ENCODE measurements around the gene ALOX12. TPM values are rescaled to one million over a fixed set of nuclear protein-coding genes. Genes with fewer than 3 reads are reported as not detected.
"Not testable (repeated sequence)": the region's sequence is repeated elsewhere in the genome, so short reads cannot be mapped to it uniquely, and the experiment has no call there.

ALOX12 gene
- not detected for total RNA-seq

DNA sequence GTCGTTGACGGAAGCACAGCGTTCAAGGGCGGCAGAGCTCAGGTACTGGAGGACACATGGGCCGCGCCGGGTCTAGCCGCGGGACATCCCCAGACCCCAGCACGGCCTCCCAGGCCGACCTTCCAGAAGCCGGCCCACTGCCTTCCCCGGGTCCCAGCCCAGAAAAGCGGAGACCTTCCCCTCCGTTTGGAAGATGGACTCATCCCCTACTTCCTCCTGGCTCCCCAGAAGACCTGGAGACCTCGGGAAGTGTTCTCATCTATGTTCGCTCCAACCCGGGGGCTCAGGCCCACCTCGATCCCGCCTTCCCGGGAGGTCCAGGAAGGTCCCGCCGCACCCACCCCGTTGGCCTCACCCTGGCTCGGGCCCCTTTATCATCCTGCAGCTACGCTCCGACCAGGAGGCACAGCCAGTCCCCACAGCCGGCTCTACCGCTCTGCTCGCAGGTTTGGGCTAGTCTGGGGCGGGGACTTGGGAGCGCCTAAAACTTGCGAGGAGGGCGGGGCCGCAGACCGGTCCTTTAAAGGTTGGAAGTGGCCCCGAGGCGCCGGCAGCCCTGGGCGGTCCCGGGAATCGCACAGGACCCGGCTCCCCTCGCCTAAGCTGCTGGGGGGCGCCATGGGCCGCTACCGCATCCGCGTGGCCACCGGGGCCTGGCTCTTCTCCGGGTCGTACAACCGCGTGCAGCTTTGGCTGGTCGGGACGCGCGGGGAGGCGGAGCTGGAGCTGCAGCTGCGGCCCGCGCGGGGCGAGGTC, at the start of gene ALOX12:
Gene ALOX12, plus strand, starts transcription at position 550 of the 756 bp plus-strand sequence. Its CDS starts 69 bp downstream, at position 619.
- Mint-ChIP-seq H3K27ac (no peak within 1 kb of the TSS), H3K4me1 (peaks cover 2% of the 10 kb centered on the region), H3K9me3 (no peaks in the 10 kb centered on the region), H3K27me3 (peaks cover 1% of the 10 kb centered on the region), H3K4me3 (no peak within 1 kb of the TSS), H3K36me3 (peaks cover 14% of the 10 kb centered on the region)
- POLR2A ChIA-PET, result no interaction called here
- ATAC-seq (ENCODE audit: low read depth) (no peak), DNase-seq (no peak)

DNA sequence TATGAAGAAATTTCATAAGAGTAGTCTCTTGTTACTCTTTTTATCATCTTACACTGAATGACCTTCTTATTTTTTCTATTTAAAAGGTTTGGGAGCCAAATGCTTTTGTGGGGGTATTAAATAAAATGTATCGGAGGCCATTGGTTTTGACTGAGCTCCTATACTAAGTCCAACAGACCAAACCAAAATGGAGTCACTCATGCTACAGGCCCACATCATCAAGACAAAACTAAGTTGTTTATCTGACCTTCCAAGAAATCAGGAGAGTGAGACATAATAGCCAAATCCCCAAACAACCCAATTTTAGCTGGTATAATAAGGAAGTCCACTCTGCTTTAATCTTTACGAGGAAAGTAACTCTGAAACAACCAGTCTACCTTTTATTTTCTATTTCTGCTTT, 48.1 kb upstream of the ALOX12 start:
- Mint-ChIP-seq H3K4me1 (peaks cover 8% of the 10 kb centered on the region), H3K36me3 (no peaks in the 10 kb centered on the region), H3K9me3 (no peaks in the 10 kb centered on the region), H3K4me3 (no peak overlapping the region), H3K27me3 (no peaks in the 10 kb centered on the region), H3K27ac (no peak overlapping the region)
- DNase-seq (no peak), ATAC-seq (ENCODE audit: low read depth) (no peak)
- POLR2A ChIA-PET, result no interaction called here

DNA sequence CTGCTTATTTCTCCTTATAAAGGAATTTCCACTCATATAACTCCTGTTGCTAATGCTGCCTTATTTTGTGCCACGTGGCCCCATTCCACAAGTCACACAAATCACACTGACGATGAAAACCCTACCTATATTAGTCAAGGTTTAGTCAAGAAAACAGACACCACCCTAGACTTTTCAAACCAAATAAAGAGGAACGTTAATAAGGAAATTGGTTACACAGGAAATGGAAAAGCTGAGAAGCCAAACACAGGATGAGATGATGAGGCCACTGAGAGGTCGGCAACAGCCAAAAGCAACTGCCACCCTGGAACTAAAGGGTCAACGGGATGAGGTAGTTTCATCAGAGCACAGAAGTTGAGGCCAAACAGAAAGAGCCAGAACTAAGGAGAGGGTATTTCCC, 47.3 kb upstream of the ALOX12 start:
- Mint-ChIP-seq H3K36me3 (no peaks in the 10 kb centered on the region), H3K27ac (peak overlapping the region; percentile 17), H3K9me3 (no peaks in the 10 kb centered on the region), H3K27me3 (no peaks in the 10 kb centered on the region), H3K4me1 (peaks cover 8% of the 10 kb centered on the region), H3K4me3 (peak overlapping the region; percentile 10)
- DNase-seq (no peak), ATAC-seq (ENCODE audit: low read depth) (no peak)
- POLR2A ChIA-PET, result no interaction called here

DNA sequence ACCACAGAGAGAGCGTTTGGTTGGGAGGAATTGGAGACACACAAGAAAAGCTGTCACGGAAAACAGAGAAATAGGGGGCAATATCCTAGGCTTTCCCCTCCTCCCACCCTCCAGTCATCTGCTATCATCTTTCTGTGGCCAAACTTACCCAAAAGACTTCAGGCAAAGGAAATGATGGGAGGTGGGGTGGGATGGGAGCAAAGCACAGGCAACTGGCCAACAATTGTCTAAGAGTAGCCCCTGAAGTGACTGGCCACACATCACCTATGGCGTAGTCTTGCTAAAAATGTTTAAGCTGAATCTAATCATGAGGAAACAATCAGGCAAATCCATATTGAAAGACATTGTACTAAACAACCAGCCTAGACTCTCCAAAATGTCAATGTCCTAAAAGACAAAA, 46.9 kb upstream of the ALOX12 start:
- peaks cover 8% of the 10 kb centered on the region for H3K4me1 Mint-ChIP-seq
- DNase-seq, result no peak
- no peaks in the 10 kb centered on the region for H3K27me3 Mint-ChIP-seq
- no peaks in the 10 kb centered on the region for H3K9me3 Mint-ChIP-seq
- H3K36me3 Mint-ChIP-seq, result no peaks in the 10 kb centered on the region
- POLR2A ChIA-PET, result no interaction called here
- no peak overlapping the region for H3K4me3 Mint-ChIP-seq
- H3K27ac Mint-ChIP-seq, result peak overlapping the region; percentile 17
- no peak for ATAC-seq (ENCODE audit: low read depth)

DNA sequence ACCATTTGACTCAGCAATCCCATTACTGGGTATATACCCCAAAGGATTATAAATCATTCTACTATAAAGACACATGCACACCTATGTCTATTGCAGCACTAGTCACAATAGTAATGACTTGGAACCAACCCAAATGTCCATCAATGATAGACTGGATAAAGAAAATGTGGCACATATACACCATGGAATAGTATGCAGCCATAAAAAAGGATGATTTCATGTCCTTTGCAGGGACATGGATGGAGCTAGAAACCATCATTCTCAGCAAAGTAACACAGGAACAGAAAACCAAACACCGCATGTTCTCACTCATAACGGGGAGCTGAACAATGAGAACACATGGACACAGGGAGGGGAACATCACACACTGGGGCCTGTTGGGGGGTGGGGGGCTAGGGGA, 44.9 kb upstream of the ALOX12 start:
- ATAC-seq (ENCODE audit: low read depth); H3K4me1 Mint-ChIP-seq; H3K36me3 Mint-ChIP-seq; H3K9me3 Mint-ChIP-seq; DNase-seq; H3K27me3 Mint-ChIP-seq; POLR2A ChIA-PET; H3K27ac Mint-ChIP-seq; H3K4me3 Mint-ChIP-seq: not testable (repeated sequence)

DNA sequence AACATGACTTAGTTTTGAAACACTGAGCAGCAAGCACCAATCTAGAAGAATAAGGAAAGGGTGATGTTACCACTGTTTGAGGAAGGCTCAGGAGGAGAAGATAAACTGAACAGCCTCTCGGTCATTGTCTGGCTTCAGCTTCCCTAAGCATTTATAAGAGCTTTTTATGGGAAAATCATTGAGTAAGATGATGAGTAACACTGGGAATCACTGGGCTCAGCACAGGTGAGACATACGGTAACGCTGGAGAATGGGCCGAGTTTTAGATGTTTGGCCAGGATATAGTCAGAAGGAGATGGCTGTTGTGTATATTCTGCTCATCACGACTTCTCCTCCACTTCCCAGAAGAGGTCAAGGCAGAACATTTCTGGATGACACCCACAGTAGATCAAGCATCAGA, 42.2 kb upstream of the ALOX12 start:
- DNase-seq (no peak), ATAC-seq (ENCODE audit: low read depth) (no peak)
- Mint-ChIP-seq H3K4me3 (no peak overlapping the region), H3K9me3 (no peaks in the 10 kb centered on the region), H3K27ac (no peak overlapping the region), H3K4me1 (peaks cover 4% of the 10 kb centered on the region), H3K36me3 (no peaks in the 10 kb centered on the region), H3K27me3 (no peaks in the 10 kb centered on the region)
- POLR2A ChIA-PET, result no interaction called here

DNA sequence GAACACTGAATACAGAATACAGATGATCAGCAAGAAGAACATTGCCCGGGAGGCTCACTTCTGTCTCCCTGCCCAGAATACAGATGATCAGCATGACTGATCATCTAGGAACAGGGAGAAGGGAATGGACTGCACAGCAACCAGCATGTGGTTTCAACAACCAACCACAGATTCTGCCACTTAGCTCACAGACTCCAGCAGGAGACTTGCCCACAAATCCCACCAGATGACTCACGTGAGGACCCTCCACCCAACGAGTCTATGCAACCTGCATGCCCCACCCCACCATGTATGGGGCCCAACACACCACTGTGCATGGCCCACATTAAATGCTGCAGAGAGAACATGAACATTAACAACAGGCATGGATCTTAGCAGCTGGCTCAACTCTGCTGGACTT, 36.1 kb upstream of the ALOX12 start:
- no peak overlapping the region for H3K27ac Mint-ChIP-seq
- POLR2A ChIA-PET, result interaction anchor here (0.6 kb wide), 1 partner anchor 19 kb away, joined by 4 read pairs; no protein-coding TSS in a partner anchor
- peaks cover 17% of the 10 kb centered on the region for H3K27me3 Mint-ChIP-seq

DNA sequence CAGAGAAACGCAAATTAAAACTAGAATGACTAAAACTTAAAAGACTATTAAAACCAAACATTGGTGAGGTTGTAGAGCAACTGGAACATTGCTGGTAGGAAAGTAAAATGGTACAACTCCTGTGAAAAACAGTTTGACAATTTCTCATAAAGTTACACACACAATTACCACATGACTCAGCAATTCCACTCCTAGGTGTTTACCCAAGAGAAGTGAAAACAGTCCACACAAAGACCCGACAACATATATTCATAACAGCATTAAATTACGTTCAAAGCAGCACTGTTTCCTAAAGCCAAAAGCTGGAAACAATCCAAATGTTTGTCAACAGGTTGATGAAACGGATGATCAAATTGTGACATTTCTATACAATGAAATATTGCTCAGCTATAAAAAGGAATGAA, 26.5 kb upstream of the ALOX12 start:
- peaks cover 2% of the 10 kb centered on the region for H3K27me3 Mint-ChIP-seq
- no peak overlapping the region for H3K4me3 Mint-ChIP-seq
- POLR2A ChIA-PET, result no interaction called here
- H3K9me3 Mint-ChIP-seq, result no peaks in the 10 kb centered on the region
- no peaks in the 10 kb centered on the region for H3K36me3 Mint-ChIP-seq
- ATAC-seq (ENCODE audit: low read depth), result no peak
- no peak for DNase-seq
- no peak overlapping the region for H3K27ac Mint-ChIP-seq
- peaks cover 5% of the 10 kb centered on the region for H3K4me1 Mint-ChIP-seq

More for the DNA sequence above, 36.1 kb upstream of the ALOX12 start:
- no peaks in the 10 kb centered on the region for H3K9me3 Mint-ChIP-seq
- no peak overlapping the region for H3K4me3 Mint-ChIP-seq
- H3K4me1 Mint-ChIP-seq, result no peaks in the 10 kb centered on the region
- ATAC-seq (ENCODE audit: low read depth) (no peak), DNase-seq (no peak)
- H3K36me3 Mint-ChIP-seq, result no peaks in the 10 kb centered on the region

DNA sequence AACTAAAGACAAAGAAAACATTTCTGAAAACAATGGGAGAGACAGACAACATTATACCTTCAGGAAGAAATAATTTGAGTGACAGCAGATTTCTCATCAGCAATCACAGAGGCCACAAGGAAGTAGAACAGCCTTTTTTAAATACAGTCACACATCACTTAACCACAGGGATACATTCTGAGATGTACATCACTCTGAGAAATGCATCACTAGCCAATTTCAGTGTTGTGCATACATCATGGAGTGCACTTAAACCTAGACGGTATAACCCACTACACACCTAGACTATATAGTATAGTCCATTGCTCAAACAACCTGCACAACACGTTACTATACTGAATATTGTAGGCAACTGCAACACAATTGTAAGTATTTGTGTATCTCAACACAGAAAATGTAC, 24.9 kb upstream of the ALOX12 start:
- ATAC-seq (ENCODE audit: low read depth) (no peak), DNase-seq (no peak)
- no peaks in the 10 kb centered on the region for H3K36me3 Mint-ChIP-seq
- no peaks in the 10 kb centered on the region for H3K27me3 Mint-ChIP-seq
- H3K4me1 Mint-ChIP-seq, result peaks cover 5% of the 10 kb centered on the region
- POLR2A ChIA-PET, result no interaction called here
- no peaks in the 10 kb centered on the region for H3K9me3 Mint-ChIP-seq
- H3K27ac Mint-ChIP-seq, result no peak overlapping the region
- H3K4me3 Mint-ChIP-seq, result no peak overlapping the region

DNA sequence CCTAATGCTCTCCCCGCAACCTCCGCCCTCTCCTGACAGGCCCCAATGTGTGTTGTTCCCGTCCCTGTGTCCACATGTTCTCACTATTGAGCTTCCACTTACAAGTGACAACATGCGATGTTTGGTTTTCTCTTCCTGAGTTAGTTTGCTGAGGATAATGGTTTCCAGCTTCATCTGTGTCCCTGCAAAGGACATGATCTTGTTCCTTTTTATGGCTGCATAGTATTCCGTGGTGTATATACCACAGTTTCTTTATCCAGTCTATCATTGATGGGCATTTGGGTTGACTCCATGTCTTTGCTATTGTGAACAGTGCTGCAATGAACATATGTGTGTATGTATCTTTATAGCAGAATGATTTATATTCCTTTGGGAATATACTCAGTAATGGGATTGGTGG, 16.4 kb upstream of the ALOX12 start:
- peaks cover 19% of the 10 kb centered on the region for H3K4me1 Mint-ChIP-seq
- H3K9me3 Mint-ChIP-seq; H3K4me3 Mint-ChIP-seq; H3K27ac Mint-ChIP-seq; H3K36me3 Mint-ChIP-seq; ATAC-seq (ENCODE audit: low read depth); H3K27me3 Mint-ChIP-seq; DNase-seq: not testable (repeated sequence)
- POLR2A ChIA-PET, result interaction anchor here (1.5 kb wide), 1 partner anchor 42 kb away, joined by 3 read pairs; no protein-coding TSS in a partner anchor

GRCh38 chr17:6981426-6981825, 14.4 kb upstream of the ALOX12 start:
- H3K36me3 Mint-ChIP-seq, result no peaks in the 10 kb centered on the region
- DNase-seq, result no peak
- peak overlapping the region; percentile 60 for H3K4me3 Mint-ChIP-seq
- H3K27ac Mint-ChIP-seq, result no peak overlapping the region
- POLR2A ChIA-PET, result interaction anchor here (0.6 to 0.7 kb wide), 2 partner anchors 23 to 142 kb away, joined by 3 read pairs; no protein-coding TSS in a partner anchor
- H3K4me1 Mint-ChIP-seq, result peaks cover 19% of the 10 kb centered on the region
- no peaks in the 10 kb centered on the region for H3K27me3 Mint-ChIP-seq
- ATAC-seq (ENCODE audit: low read depth), result peak; percentile 33
- peaks cover 5% of the 10 kb centered on the region for H3K9me3 Mint-ChIP-seq

DNA sequence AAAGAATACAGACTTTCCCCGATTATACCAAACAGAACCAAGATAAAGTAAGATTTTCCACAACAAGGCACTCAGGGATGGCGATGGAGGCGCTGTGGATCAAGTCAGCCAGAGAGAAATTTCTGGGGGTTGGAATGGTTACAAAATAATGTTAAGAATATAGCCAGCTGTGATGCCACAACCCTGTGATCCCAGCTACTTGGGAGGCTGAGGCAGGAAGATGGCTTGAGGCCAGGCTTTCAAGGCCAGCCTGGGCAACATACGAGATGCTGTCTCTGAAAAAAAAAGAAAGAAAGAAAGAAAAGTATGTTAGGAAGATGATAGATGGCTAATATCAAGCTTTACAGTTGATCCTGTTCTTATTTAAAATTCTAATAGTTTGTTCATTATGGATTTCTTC, 10.6 kb upstream of the ALOX12 start:
- Mint-ChIP-seq H3K36me3 (no peaks in the 10 kb centered on the region), H3K27me3 (no peaks in the 10 kb centered on the region), H3K9me3 (peaks cover 2% of the 10 kb centered on the region), H3K27ac (no peak overlapping the region), H3K4me1 (peaks cover 18% of the 10 kb centered on the region), H3K4me3 (no peak overlapping the region)
- DNase-seq (no peak), ATAC-seq (ENCODE audit: low read depth) (no peak)
- POLR2A ChIA-PET, result no interaction called here

DNA sequence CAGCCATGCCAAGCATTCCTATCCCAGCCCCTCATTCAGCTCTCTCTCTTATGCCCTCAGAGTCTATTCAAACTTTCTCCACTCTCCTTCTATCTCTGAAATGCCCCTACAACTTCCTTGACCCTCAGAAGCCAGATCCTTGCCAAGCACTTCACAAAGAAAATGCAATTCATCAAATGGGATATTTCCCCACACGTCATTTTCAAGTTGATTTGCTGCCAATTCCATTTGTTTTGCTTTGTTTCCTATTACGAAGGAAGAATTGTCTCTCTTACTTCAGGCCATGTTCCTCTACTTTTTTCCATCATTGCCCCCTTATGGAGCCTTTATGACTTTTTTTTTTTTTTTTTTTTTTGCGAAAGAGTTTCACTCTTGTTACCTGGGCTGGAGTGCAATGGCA, 9.2 kb upstream of the ALOX12 start:
- POLR2A ChIA-PET, result interaction anchor here (0.6 kb wide), 2 partner anchors 10 to 76 kb away, joined by 3 to 5 read pairs; no protein-coding TSS in a partner anchor
- peaks cover 8% of the 10 kb centered on the region for H3K4me1 Mint-ChIP-seq
- no peak overlapping the region for H3K27ac Mint-ChIP-seq
- no peaks in the 10 kb centered on the region for H3K27me3 Mint-ChIP-seq
- H3K36me3 Mint-ChIP-seq, result no peaks in the 10 kb centered on the region
- H3K9me3 Mint-ChIP-seq, result no peaks in the 10 kb centered on the region
- DNase-seq (no peak), ATAC-seq (ENCODE audit: low read depth) (no peak)
- no peak overlapping the region for H3K4me3 Mint-ChIP-seq

DNA sequence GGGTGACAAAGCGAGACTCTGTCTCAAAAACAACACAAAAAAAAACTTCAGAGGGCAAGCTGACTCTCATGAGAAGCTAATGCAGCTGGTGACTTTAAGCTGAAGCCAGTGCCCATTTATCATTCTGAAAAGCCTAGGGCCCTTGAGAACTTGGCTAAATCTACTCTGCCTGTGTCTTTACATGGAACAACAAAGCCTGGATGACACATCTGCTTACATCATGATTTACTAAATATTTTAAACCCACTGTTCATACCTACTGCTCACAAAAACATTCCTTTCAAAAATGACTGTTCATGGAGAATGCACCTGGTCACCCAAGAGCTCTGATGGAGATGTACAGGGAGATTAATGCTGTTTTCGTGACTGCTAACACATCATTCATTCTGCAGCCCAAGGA, 6.1 kb upstream of the ALOX12 start:
- H3K9me3 Mint-ChIP-seq, result no peaks in the 10 kb centered on the region
- POLR2A ChIA-PET, result no interaction called here
- H3K27me3 Mint-ChIP-seq, result no peaks in the 10 kb centered on the region
- no peaks in the 10 kb centered on the region for H3K36me3 Mint-ChIP-seq
- H3K27ac Mint-ChIP-seq, result no peak overlapping the region
- DNase-seq (no peak), ATAC-seq (ENCODE audit: low read depth) (no peak)
- H3K4me1 Mint-ChIP-seq, result no peaks in the 10 kb centered on the region
- no peak overlapping the region for H3K4me3 Mint-ChIP-seq

Data from activated naive CD8-positive, alpha-beta T cell treated with anti-CD3 and anti-CD28 coated beads, Interleukin-2, amount 10 ng/mL, durations not matched to agents 7 days and 5 days (primary cell).